GM23338 (cell line): ENCODE data around the gene PAPOLB. TPM values are rescaled to one million over a fixed set of nuclear protein-coding genes. Genes with fewer than 3 reads are reported as not detected.
A peak's percentile ranks its signal among the peaks of the same experiment; 100 is the strongest.

Experiments used
- ATAC-seq: fragments of 200-7000 bp; cut with Tn5 transposase; 3 replicates; pipeline ENCODE4 v1.9.1; 2020
- DNase-seq: peaks from one replicate; pipeline ENCODE4 v3.0.0-alpha.2; 2015; ENCODE audit warnings: low spot score
- H2AFZ ChIP-seq: fragments of 200-600 bp; sonication (generic); 2 replicates; pipeline ENCODE4 v1.8.0; 2016; ENCODE audit warnings: antibody characterized with exemption, mild to moderate bottlenecking, moderate library complexity
- H3F3A ChIP-seq: fragments of 200-600 bp; sonication (generic); replicated peaks from 2 replicates; pipeline ENCODE4 v1.8.0; 2017; ENCODE audit warnings: antibody characterized with exemption, mixed run types, low read depth
- H3K27ac ChIP-seq: fragments of 200-600 bp; sonication (generic); 2 replicates; pipeline ENCODE4 v1.6.1; 2016; ENCODE audit warnings: low read depth
- H3K27me3 ChIP-seq: fragments of 200-600 bp; sonication (generic); 2 replicates; pipeline ENCODE4 v1.8.0; 2016; ENCODE audit warnings: mild to moderate bottlenecking, mixed run types, moderate library complexity; ENCODE audit not compliant: insufficient read depth
- H3K36me3 ChIP-seq: fragments of 200-600 bp; sonication (generic); 2 replicates; pipeline ENCODE4 v1.8.0; 2016; ENCODE audit warnings: mild to moderate bottlenecking; ENCODE audit not compliant: insufficient read depth
- H3K4me1 ChIP-seq: fragments of 200-600 bp; sonication (generic); 2 replicates; pipeline ENCODE4 v1.8.0; 2016; ENCODE audit warnings: mild to moderate bottlenecking, moderate library complexity; ENCODE audit not compliant: insufficient read depth
- H3K4me2 ChIP-seq: fragments of 200-600 bp; sonication (generic); 2 replicates; pipeline ENCODE4 v1.7.1; 2017; ENCODE audit warnings: mixed run types
- H3K4me3 ChIP-seq: fragments of 200-600 bp; sonication (generic); 2 replicates; pipeline ENCODE4 v1.6.1; 2016; ENCODE audit warnings: mixed run types
- H3K79me2 ChIP-seq: fragments of 200-600 bp; sonication (generic); replicated peaks from 2 replicates; pipeline ENCODE4 v1.8.0; 2017; ENCODE audit warnings: mild to moderate bottlenecking; ENCODE audit not compliant: insufficient read depth
- H3K9me2 ChIP-seq: fragments of 200-600 bp; sonication (generic); 2 replicates; pipeline ENCODE4 v1.8.0; 2017; ENCODE audit not compliant: insufficient read depth
- H4K20me1 ChIP-seq: fragments of 200-600 bp; sonication (generic); replicated peaks from 2 replicates; pipeline ENCODE4 v1.8.0; 2017; ENCODE audit warnings: mild to moderate bottlenecking; ENCODE audit not compliant: insufficient read depth
- H3K27ac Mint-ChIP-seq: 2 replicates; pipeline ENCODE4 v1.8.0; 2020; ENCODE audit warnings: inconsistent platforms, mild to moderate bottlenecking, moderate library complexity, mixed read lengths
- H3K27me3 Mint-ChIP-seq: 3 replicates; pipeline ENCODE4 v1.8.0; 2022; ENCODE audit warnings: low read depth, mild to moderate bottlenecking, moderate library complexity, mixed read lengths, inconsistent platforms; ENCODE audit not compliant: insufficient read depth, poor library complexity
- H3K36me3 Mint-ChIP-seq: 3 replicates; pipeline ENCODE4 v1.8.0; 2021; ENCODE audit warnings: low read depth, mild to moderate bottlenecking, inconsistent platforms, moderate library complexity, mixed read lengths
- H3K4me1 Mint-ChIP-seq: 3 replicates; pipeline ENCODE4 v1.8.0; 2020; ENCODE audit warnings: mild to moderate bottlenecking, inconsistent platforms, mixed read lengths
- H3K4me3 Mint-ChIP-seq: 3 replicates; pipeline ENCODE4 v1.8.0; 2021; ENCODE audit warnings: moderate library complexity, mild to moderate bottlenecking, inconsistent platforms, mixed read lengths
- H3K9me3 Mint-ChIP-seq: 3 replicates; pipeline ENCODE4 v1.8.0; 2020; ENCODE audit warnings: moderate library complexity, mild to moderate bottlenecking, inconsistent platforms, mixed read lengths
- EZH2 ChIP-seq: fragments of 200-600 bp; sonication (generic); IDR thresholded peaks from one replicate; pipeline ENCODE4 v1.8.0; 2017; ENCODE audit warnings: antibody characterized with exemption, mild to moderate bottlenecking, low read depth; ENCODE audit not compliant: unreplicated experiment
- JUNB ChIP-seq: IDR thresholded peaks from one replicate; pipeline ENCODE4 v1.6.1; 2016; ENCODE audit warnings: antibody characterized with exemption; ENCODE audit not compliant: unreplicated experiment
- STAT1 ChIP-seq: IDR thresholded peaks from one replicate; pipeline ENCODE4 v1.6.1; 2016; ENCODE audit warnings: antibody characterized with exemption; ENCODE audit not compliant: unreplicated experiment
- ZNF114 ChIP-seq: fragments of 250-450 bp; sonication (Bioruptor Pico); IDR thresholded peaks from 2 replicates; pipeline ENCODE4 v1.5.0; 2020; ENCODE audit warnings: mild to moderate bottlenecking, moderate library complexity
- polyA plus RNA-seq: library from polyadenylated mRNA; unstranded; fragments of >200 nt; fragmentation: Nextera tagmentation; extraction: Ambion mirVana; gene quantifications from 2 replicates; pipeline ENCODE4 v1.2.1, GENCODE V29; 2016
- total RNA-seq: library from RNA; depleted of rRNA; stranded (reverse); fragments of >200 nt; shearing (Covaris generic); gene quantifications from 2 replicates; pipeline ENCODE4 v1.2.3, GENCODE V29; 2014
- TF ChIP-seq, protein P1 (sequence below): fragments of 250-450 bp; sonication (Bioruptor Pico); IDR thresholded peaks from 2 replicates; pipeline ENCODE4 v1.5.0; 2020; ENCODE audit warnings: mild to moderate bottlenecking, moderate library complexity
- TF ChIP-seq, protein P2 (sequence below), 2 experiments: fragments of 200-600 bp in 1 of 2; sonication (generic) in 1 of 2; conservative IDR thresholded peaks; 2 replicates each; pipeline versions ENCODE4 v1.5.1 to v1.6.1; 2016 to 2017; ENCODE audit warnings: antibody characterized with exemption in 2 of 2, low read depth in 2 of 2, mild to moderate bottlenecking in 2 of 2, moderate library complexity in 1 of 2
- TF ChIP-seq, protein P3 (sequence below): IDR thresholded peaks from one replicate; pipeline ENCODE4 v1.6.1; 2018; ENCODE audit warnings: antibody characterized with exemption; ENCODE audit not compliant: unreplicated experiment

PAPOLB gene
- total and polyA plus RNA-seq, 2 experiments from 2014 or later = 0.08 to 0.42 TPM

DNA sequence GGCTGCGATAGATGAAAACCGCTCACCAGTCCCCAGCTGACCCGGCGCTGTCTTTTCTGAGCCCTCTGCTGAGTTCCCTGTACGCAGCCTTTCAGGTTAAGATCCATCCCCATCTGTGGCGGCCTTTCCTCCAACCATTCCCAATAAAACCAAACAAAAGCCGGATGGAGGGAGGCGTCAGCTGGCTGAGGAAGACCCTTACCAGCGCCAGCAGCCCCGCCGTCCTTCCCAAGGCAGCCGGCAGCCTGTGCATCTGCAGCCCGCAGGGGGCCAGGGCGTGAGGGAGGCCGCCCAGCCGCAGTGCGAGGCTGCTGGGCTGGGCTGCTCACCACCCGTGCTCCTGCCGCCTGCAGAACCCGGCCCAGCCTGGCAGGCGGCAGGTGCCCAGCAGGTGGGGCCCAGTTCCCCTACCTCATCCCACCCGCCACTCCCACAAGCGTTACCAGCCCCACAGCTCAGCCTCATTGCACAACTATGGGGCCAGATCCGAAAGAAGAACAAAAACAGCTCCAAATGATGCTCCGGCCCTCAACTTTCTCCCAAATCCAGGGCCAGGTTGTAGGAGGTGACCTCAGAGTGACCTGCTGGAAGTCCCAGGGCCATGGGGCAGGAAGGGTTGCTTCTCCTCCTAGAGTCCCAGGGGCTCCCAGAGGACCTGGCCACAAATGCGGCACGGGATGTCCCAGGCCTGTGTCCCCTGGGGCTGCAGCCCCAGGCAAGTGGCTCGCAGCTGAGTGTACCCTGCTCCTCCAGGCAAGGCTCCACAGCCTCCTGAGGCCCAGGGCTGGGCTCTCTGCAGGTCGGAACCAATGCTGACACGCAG, 23.8 kb downstream of the PAPOLB start:
- Histone ChIP-seq H2AFZ (no peak overlapping the region), H4K20me1 (no peaks in the 10 kb centered on the region), H3K4me1 (no peaks in the 10 kb centered on the region), H3K9me2 (no peaks in the 10 kb centered on the region), H3K79me2 (no peaks in the 10 kb centered on the region), H3K4me2 (no peak overlapping the region), H3K27ac (no peak overlapping the region), H3K36me3 (no peaks in the 10 kb centered on the region), H3K27me3 (no peaks in the 10 kb centered on the region), H3F3A (no peaks in the 10 kb centered on the region), H3K4me3 (no peak overlapping the region)
- ATAC-seq (peak; percentile 83), DNase-seq (peak; percentile 48)
- H3K4me3 Mint-ChIP-seq = no peak overlapping the region
- H3K27ac Mint-ChIP-seq = no peak overlapping the region; the same call in 1 of the 2 replicates
- TF ChIP-seq JUNB = no peak
- no peak for TF ChIP-seq ZNF114 (CRISPR knock-in tag)
- no peak for TF ChIP-seq EZH2
- no peaks in the 10 kb centered on the region for H3K9me3 Mint-ChIP-seq
- H3K4me1 Mint-ChIP-seq = peaks cover 6% of the 10 kb centered on the region
- peaks cover 11% of the 10 kb centered on the region for H3K27me3 Mint-ChIP-seq
- no peaks in the 10 kb centered on the region for H3K36me3 Mint-ChIP-seq

DNA sequence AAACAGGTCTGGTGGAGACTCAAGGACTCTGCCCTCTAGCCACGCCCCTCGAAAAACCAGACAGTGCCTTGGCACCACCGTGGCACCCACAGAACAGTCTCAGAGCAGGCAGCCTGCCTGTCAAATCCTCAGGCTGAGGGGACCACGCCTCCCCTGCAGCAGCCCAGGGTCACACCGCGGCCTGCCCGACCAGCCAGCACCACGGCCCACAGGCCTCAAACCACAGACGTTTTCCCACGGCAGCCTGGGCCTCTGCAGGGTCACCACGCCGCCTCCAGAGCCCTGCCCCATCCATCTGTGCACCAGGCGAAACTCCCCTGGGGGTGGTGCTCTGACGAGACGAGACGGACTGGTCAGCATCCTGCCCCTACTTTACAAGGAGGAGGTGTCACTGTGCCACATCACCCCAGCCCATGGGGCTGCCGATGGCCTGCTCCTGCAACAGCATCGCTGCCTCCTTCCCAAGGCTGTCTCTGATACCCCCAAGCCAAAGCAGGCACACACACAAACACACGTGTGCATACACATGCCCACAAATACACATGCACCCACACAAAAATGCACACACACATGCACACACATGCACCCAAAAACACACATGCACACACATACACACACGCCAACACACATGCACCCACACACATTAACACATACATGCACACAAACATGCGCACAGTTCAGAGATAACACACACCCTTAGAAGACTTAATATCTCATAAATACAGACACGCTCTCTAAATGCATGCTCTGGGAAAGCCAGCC, 24.6 kb downstream of the PAPOLB start:
- Histone ChIP-seq H3K4me2 (no peak overlapping the region), H2AFZ (no peak overlapping the region), H4K20me1 (no peaks in the 10 kb centered on the region), H3K4me3 (no peak overlapping the region), H3K27me3 (no peaks in the 10 kb centered on the region), H3K4me1 (no peaks in the 10 kb centered on the region), H3K79me2 (no peaks in the 10 kb centered on the region), H3F3A (no peaks in the 10 kb centered on the region), H3K9me2 (no peaks in the 10 kb centered on the region), H3K27ac (no peak overlapping the region), H3K36me3 (no peaks in the 10 kb centered on the region)
- Mint-ChIP-seq H3K27ac (peak overlapping the region; percentile 72; the same call in 1 of the 2 replicates), H3K4me3 (no peak overlapping the region), H3K4me1 (peaks cover 6% of the 10 kb centered on the region), H3K9me3 (no peaks in the 10 kb centered on the region), H3K36me3 (no peaks in the 10 kb centered on the region), H3K27me3 (peaks cover 9% of the 10 kb centered on the region)
- DNase-seq (no peak), ATAC-seq (no peak)
- TF ChIP-seq, protein P1, sequence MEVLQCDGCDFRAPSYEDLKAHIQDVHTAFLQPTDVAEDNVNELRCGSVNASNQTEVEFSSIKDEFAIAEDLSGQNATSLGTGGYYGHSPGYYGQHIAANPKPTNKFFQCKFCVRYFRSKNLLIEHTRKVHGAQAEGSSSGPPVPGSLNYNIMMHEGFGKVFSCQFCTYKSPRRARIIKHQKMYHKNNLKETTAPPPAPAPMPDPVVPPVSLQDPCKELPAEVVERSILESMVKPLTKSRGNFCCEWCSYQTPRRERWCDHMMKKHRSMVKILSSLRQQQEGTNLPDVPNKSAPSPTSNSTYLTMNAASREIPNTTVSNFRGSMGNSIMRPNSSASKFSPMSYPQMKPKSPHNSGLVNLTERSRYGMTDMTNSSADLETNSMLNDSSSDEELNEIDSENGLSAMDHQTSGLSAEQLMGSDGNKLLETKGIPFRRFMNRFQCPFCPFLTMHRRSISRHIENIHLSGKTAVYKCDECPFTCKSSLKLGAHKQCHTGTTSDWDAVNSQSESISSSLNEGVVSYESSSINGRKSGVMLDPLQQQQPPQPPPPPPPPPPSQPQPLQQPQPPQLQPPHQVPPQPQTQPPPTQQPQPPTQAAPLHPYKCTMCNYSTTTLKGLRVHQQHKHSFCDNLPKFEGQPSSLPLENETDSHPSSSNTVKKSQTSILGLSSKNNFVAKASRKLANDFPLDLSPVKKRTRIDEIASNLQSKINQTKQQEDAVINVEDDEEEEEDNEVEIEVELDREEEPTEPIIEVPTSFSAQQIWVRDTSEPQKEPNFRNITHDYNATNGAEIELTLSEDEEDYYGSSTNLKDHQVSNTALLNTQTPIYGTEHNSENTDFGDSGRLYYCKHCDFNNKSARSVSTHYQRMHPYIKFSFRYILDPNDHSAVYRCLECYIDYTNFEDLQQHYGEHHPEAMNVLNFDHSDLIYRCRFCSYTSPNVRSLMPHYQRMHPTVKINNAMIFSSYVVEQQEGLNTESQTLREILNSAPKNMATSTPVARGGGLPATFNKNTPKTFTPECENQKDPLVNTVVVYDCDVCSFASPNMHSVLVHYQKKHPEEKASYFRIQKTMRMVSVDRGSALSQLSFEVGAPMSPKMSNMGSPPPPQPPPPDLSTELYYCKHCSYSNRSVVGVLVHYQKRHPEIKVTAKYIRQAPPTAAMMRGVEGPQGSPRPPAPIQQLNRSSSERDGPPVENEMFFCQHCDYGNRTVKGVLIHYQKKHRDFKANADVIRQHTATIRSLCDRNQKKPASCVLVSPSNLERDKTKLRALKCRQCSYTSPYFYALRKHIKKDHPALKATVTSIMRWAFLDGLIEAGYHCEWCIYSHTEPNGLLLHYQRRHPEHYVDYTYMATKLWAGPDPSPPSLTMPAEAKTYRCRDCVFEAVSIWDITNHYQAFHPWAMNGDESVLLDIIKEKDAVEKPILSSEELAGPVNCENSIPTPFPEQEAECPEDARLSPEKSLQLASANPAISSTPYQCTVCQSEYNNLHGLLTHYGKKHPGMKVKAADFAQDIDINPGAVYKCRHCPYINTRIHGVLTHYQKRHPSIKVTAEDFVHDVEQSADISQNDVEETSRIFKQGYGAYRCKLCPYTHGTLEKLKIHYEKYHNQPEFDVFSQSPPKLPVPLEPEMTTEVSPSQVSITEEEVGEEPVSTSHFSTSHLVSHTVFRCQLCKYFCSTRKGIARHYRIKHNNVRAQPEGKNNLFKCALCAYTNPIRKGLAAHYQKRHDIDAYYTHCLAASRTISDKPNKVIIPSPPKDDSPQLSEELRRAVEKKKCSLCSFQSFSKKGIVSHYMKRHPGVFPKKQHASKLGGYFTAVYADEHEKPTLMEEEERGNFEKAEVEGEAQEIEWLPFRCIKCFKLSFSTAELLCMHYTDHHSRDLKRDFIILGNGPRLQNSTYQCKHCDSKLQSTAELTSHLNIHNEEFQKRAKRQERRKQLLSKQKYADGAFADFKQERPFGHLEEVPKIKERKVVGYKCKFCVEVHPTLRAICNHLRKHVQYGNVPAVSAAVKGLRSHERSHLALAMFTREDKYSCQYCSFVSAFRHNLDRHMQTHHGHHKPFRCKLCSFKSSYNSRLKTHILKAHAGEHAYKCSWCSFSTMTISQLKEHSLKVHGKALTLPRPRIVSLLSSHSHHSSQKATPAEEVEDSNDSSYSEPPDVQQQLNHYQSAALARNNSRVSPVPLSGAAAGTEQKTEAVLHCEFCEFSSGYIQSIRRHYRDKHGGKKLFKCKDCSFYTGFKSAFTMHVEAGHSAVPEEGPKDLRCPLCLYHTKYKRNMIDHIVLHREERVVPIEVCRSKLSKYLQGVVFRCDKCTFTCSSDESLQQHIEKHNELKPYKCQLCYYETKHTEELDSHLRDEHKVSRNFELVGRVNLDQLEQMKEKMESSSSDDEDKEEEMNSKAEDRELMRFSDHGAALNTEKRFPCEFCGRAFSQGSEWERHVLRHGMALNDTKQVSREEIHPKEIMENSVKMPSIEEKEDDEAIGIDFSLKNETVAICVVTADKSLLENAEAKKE = no peak
- TF ChIP-seq EZH2 (no peak), STAT1 (no peak)
- TF ChIP-seq, protein P2, sequence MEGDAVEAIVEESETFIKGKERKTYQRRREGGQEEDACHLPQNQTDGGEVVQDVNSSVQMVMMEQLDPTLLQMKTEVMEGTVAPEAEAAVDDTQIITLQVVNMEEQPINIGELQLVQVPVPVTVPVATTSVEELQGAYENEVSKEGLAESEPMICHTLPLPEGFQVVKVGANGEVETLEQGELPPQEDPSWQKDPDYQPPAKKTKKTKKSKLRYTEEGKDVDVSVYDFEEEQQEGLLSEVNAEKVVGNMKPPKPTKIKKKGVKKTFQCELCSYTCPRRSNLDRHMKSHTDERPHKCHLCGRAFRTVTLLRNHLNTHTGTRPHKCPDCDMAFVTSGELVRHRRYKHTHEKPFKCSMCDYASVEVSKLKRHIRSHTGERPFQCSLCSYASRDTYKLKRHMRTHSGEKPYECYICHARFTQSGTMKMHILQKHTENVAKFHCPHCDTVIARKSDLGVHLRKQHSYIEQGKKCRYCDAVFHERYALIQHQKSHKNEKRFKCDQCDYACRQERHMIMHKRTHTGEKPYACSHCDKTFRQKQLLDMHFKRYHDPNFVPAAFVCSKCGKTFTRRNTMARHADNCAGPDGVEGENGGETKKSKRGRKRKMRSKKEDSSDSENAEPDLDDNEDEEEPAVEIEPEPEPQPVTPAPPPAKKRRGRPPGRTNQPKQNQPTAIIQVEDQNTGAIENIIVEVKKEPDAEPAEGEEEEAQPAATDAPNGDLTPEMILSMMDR (conservative IDR thresholded peaks at IDR 0.05; ENCODE audit: low read depth in 2 of 2) = no peak
- TF ChIP-seq, protein P3, sequence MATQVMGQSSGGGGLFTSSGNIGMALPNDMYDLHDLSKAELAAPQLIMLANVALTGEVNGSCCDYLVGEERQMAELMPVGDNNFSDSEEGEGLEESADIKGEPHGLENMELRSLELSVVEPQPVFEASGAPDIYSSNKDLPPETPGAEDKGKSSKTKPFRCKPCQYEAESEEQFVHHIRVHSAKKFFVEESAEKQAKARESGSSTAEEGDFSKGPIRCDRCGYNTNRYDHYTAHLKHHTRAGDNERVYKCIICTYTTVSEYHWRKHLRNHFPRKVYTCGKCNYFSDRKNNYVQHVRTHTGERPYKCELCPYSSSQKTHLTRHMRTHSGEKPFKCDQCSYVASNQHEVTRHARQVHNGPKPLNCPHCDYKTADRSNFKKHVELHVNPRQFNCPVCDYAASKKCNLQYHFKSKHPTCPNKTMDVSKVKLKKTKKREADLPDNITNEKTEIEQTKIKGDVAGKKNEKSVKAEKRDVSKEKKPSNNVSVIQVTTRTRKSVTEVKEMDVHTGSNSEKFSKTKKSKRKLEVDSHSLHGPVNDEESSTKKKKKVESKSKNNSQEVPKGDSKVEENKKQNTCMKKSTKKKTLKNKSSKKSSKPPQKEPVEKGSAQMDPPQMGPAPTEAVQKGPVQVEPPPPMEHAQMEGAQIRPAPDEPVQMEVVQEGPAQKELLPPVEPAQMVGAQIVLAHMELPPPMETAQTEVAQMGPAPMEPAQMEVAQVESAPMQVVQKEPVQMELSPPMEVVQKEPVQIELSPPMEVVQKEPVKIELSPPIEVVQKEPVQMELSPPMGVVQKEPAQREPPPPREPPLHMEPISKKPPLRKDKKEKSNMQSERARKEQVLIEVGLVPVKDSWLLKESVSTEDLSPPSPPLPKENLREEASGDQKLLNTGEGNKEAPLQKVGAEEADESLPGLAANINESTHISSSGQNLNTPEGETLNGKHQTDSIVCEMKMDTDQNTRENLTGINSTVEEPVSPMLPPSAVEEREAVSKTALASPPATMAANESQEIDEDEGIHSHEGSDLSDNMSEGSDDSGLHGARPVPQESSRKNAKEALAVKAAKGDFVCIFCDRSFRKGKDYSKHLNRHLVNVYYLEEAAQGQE = no peak
